HCT116 (cell line): ENCODE measurements around the gene MAGEE2. TPM values are rescaled to one million over a fixed set of nuclear protein-coding genes. Genes with fewer than 3 reads are reported as not detected.

ENCODE experiments used
- ATAC-seq: fragments of 200-7000 bp; cut with Tn5 transposase; 2 replicates; pipeline ENCODE4 v1.9.1; 2020; ENCODE audit warnings: mild to moderate bottlenecking, moderate library complexity
- Bru-seq: library from RNA; stranded (reverse); fragments of 400-500 nt; gene quantifications from one replicate; lab custom pipeline; 2021; lab: Mats Ljungman, UMichigan
- BruChase-seq, 2 experiments: library from RNA; stranded (reverse); fragments of 400-500 nt; gene quantifications; one replicate each; lab custom pipeline; 2021; lab: Mats Ljungman, UMichigan
- BruUV-seq: library from RNA; stranded (reverse); fragments of 400-500 nt; replicated peaks from 2 replicates; lab custom pipeline; 2021; lab: Mats Ljungman, UMichigan
- CTCF ChIA-PET: fragments of 300-600 bp; sonication (Branson Sonifier 250); formaldehyde crosslinking; loops from one replicate; lab custom pipeline; 2021; ENCODE audit warnings: antibody characterized with exemption; lab: Charles Lee
- POLR2A ChIA-PET: fragments of 300-600, 350-600 bp; sonication (Branson Sonifier 250); formaldehyde crosslinking; loops from one replicate; lab custom pipeline; 2021; ENCODE audit warnings: antibody characterized with exemption; lab: Charles Lee
- RAD21 ChIA-PET, 2 experiments: fragments of 300-600 bp; sonication (Branson Sonifier 250); formaldehyde crosslinking; loops; one replicate each; lab custom pipeline; 2023; ENCODE audit warnings: low total read pairs in 2 of 2; ENCODE audit not compliant: uncharacterized antibody in 2 of 2, unreplicated experiment in 2 of 2, low non-redundant PET in 1 of 2; lab: Charles Lee
- DNase-seq: peaks from one replicate; pipeline ENCODE4 v3.0.0-alpha.2; 2010; ENCODE audit warnings: low read depth, low spot score
- H2AFZ ChIP-seq: fragments of 200-600 bp; shearing (Covaris generic), sonication (generic); 2 replicates; pipeline ENCODE4 v1.6.1; 2017; ENCODE audit warnings: low read depth, mixed run types, mixed read lengths, antibody characterized with exemption, low read length; ENCODE audit not compliant: poor library complexity, severe bottlenecking
- H3K27ac ChIP-seq: 2 replicates; pipeline ENCODE4 v1.5.1; 2012; ENCODE audit warnings: low read depth, low read length
- H3K27me3 ChIP-seq: fragments of 200-600 bp; sonication (generic); 2 replicates; pipeline ENCODE4 v1.6.1; 2016; ENCODE audit warnings: mixed run types, low read length, mixed read lengths; ENCODE audit not compliant: insufficient read depth
- H3K36me3 ChIP-seq, 2 experiments: fragments of 200-500 bp in 1 of 2; fragments of 200-600 bp in 1 of 2; sonication (Bioruptor generic) in 1 of 2; sonication (generic) in 1 of 2; 2 replicates each; pipeline versions ENCODE4 v1.5.1 to v1.6.1; 2014 to 2016; ENCODE audit warnings: low read length in 2 of 2, inconsistent platforms in 1 of 2, mixed read lengths in 1 of 2, mixed run types in 1 of 2; ENCODE audit not compliant: insufficient read depth in 2 of 2, control insufficient read depth in 1 of 2
- H3K4me1 ChIP-seq, 2 experiments: fragments of 200-600 bp in 1 of 2; sonication (generic) in 1 of 2; 2 replicates each; pipeline versions ENCODE4 v1.5.1 to v1.6.1; 2012 to 2017; ENCODE audit warnings: low read length in 2 of 2, inconsistent platforms in 1 of 2, mild to moderate bottlenecking in 1 of 2, mixed read lengths in 1 of 2, mixed run types in 1 of 2, moderate library complexity in 1 of 2; ENCODE audit not compliant: insufficient read depth in 2 of 2, control insufficient read depth in 1 of 2
- H3K4me2 ChIP-seq: fragments of 200-600 bp; sonication (generic); 2 replicates; pipeline ENCODE4 v1.6.1; 2017; ENCODE audit warnings: mixed run types, low read length, mixed read lengths
- H3K4me3 ChIP-seq, 2 experiments: fragments of 200-600 bp in 1 of 2; sonication (generic) in 1 of 2; replicated peaks in 1 of 2; 2 replicates each; pipeline ENCODE4 v1.5.1; 2011 to 2016; ENCODE audit warnings: low read length in 2 of 2, control low read depth in 1 of 2, low read depth in 1 of 2, mild to moderate bottlenecking in 1 of 2, mixed read lengths in 1 of 2, mixed run types in 1 of 2
- H3K79me2 ChIP-seq: fragments of 200-600 bp; sonication (generic); 2 replicates; pipeline ENCODE4 v1.6.1; 2017; ENCODE audit warnings: mild to moderate bottlenecking, mixed run types, low read length, moderate library complexity, mixed read lengths; ENCODE audit not compliant: insufficient read depth
- H3K9ac ChIP-seq: fragments of 200-600 bp; sonication (generic); 2 replicates; pipeline ENCODE4 v1.6.1; 2016; ENCODE audit warnings: low read length, mixed read lengths
- H3K9me2 ChIP-seq: fragments of 200-600 bp; sonication (generic), shearing (Covaris generic); 2 replicates; pipeline ENCODE4 v1.6.1; 2017; ENCODE audit warnings: mixed run types, mild to moderate bottlenecking, moderate library complexity; ENCODE audit not compliant: insufficient read depth
- H3K9me3 ChIP-seq, 2 experiments: fragments of 200-500 bp in 1 of 2; fragments of 200-600 bp in 1 of 2; sonication (Bioruptor generic) in 1 of 2; sonication (generic) in 1 of 2; 2 replicates each; pipeline ENCODE4 v1.6.1; 2014 to 2017; ENCODE audit warnings: low read length in 2 of 2, mixed read lengths in 2 of 2, inconsistent platforms in 1 of 2, low read depth in 1 of 2, mild to moderate bottlenecking in 1 of 2, mixed run types in 1 of 2, moderate library complexity in 1 of 2; ENCODE audit not compliant: control insufficient read depth in 1 of 2, insufficient read depth in 1 of 2
- H4K20me1 ChIP-seq: fragments of 200-600 bp; sonication (generic), shearing (Covaris generic); 2 replicates; pipeline ENCODE4 v1.6.1; 2017; ENCODE audit warnings: mixed run types, mild to moderate bottlenecking, moderate library complexity; ENCODE audit not compliant: insufficient read depth
- ATF3 ChIP-seq: IDR thresholded peaks from 2 replicates; pipeline ENCODE4 v1.6.1; 2012
- CEBPB ChIP-seq: IDR thresholded peaks from 2 replicates; pipeline ENCODE4 v1.6.1; 2012; ENCODE audit warnings: low read depth
- EGR1 ChIP-seq: IDR thresholded peaks from 2 replicates; pipeline ENCODE4 v1.6.1; 2012; ENCODE audit warnings: low read depth
- EZH2 ChIP-seq: fragments of 200-600 bp; sonication (generic); IDR thresholded peaks from 2 replicates; pipeline ENCODE4 v1.6.1; 2017; ENCODE audit warnings: antibody characterized with exemption, mixed run types
- JUND ChIP-seq: IDR thresholded peaks from 2 replicates; pipeline ENCODE4 v1.6.1; 2012
- POLR2A ChIP-seq: IDR thresholded peaks from 2 replicates; pipeline ENCODE4 v1.7.0; 2011; ENCODE audit warnings: borderline replicate concordance; ENCODE audit not compliant: insufficient read depth, insufficient read length; ENCODE audit errors: extremely low read depth
- POLR2AphosphoS5 ChIP-seq: IDR thresholded peaks from 2 replicates; pipeline ENCODE4 v1.6.1; 2011; ENCODE audit warnings: mild to moderate bottlenecking, low read depth, low read length, moderate library complexity
- SIN3A ChIP-seq: IDR thresholded peaks from 2 replicates; pipeline ENCODE4 v1.6.1; 2012; ENCODE audit warnings: low read depth
- SP1 ChIP-seq: IDR thresholded peaks from 2 replicates; pipeline ENCODE4 v1.6.1; 2012; ENCODE audit warnings: low read depth
- SRF ChIP-seq: IDR thresholded peaks from 2 replicates; pipeline ENCODE4 v1.6.1; 2012; ENCODE audit warnings: low read depth
- TCF7L2 ChIP-seq: IDR thresholded peaks from 2 replicates; pipeline ENCODE4 v1.7.0; 2011; ENCODE audit warnings: borderline replicate concordance, inconsistent platforms; ENCODE audit not compliant: insufficient read depth, insufficient read length; ENCODE audit errors: extremely low read depth
- YY1 ChIP-seq: IDR thresholded peaks from 2 replicates; pipeline ENCODE4 v1.6.1; 2011; ENCODE audit warnings: low read length, low read depth, moderate library complexity, mild to moderate bottlenecking; ENCODE audit not compliant: insufficient replicate concordance; ENCODE audit errors: extremely low read depth
- ZNF274 ChIP-seq: fragments of 200-500 bp; sonication (Bioruptor generic); IDR thresholded peaks from 2 replicates; pipeline ENCODE4 v1.6.1; 2014; ENCODE audit warnings: mild to moderate bottlenecking, low read depth, low read length, inconsistent platforms
- intact Hi-C: fragments of 100-400 bp; cut with micrococcal nuclease; formaldehyde crosslinking; loops from 2 replicates; pipeline ENCODE4 v1.10.0; 2022
- long read RNA-seq: library from polyadenylated mRNA; unstranded; transcript quantifications from one replicate; pipeline ENCODE4 v2.0.0, GENCODE V29; 2021; ENCODE audit not compliant: unreplicated experiment
- polyA plus RNA-seq: library from polyadenylated mRNA; unstranded; fragments of >200 nt; gene quantifications from 2 replicates; pipeline ENCODE4 v1.2.1, GENCODE V29; 2012; ENCODE audit warnings: missing spikeins
- total RNA-seq: library from RNA; stranded (reverse); gene quantifications from one replicate; pipeline ENCODE4 v1.2.1, GENCODE V29; 2021; ENCODE audit not compliant: unreplicated experiment
- TF ChIP-seq, protein P1 (sequence below): IDR thresholded peaks from 2 replicates; pipeline ENCODE4 v1.6.1; 2012
- TF ChIP-seq, protein P2 (sequence below), 3 experiments: fragments of 200-600 bp in 1 of 3; sonication (generic) in 1 of 3; IDR thresholded peaks in 2 of 3; conservative IDR thresholded peaks in 1 of 3; 2 replicates each; pipeline ENCODE4 v1.5.1; 2012 to 2017; ENCODE audit warnings: low read depth in 2 of 3, low read length in 2 of 3, antibody characterized with exemption in 1 of 3, borderline replicate concordance in 1 of 3, control low read depth in 1 of 3, mild to moderate bottlenecking in 1 of 3, mixed read lengths in 1 of 3, mixed run types in 1 of 3, moderate library complexity in 1 of 3; ENCODE audit not compliant: insufficient read depth in 1 of 3

The MAGEE2 gene, protein sequence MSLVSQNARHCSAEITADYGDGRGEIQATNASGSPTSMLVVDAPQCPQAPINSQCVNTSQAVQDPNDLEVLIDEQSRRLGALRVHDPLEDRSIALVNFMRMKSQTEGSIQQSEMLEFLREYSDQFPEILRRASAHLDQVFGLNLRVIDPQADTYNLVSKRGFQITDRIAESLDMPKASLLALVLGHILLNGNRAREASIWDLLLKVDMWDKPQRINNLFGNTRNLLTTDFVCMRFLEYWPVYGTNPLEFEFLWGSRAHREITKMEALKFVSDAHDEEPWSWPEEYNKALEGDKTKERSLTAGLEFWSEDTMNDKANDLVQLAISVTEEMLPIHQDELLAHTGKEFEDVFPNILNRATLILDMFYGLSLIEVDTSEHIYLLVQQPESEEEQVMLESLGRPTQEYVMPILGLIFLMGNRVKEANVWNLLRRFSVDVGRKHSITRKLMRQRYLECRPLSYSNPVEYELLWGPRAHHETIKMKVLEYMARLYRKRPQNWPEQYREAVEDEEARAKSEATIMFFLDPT
- total RNA-seq (not detected), Bru-seq, nascent RNA (not detected), BruChase-seq, experiment 1, labeled RNA remaining after a 6-hour chase (not detected), BruChase-seq, experiment 2, labeled RNA remaining after a 2-hour chase (not detected)
- polyA plus RNA-seq = not detected in 2 replicates
- long read RNA-seq = 0 reads

- intact Hi-C loops = no loop called here
- no peak within 1 kb of the TSS for H3K4me3 ChIP-seq
- H3K4me2 ChIP-seq = no peak within 1 kb of the TSS
- no peaks in the 10 kb centered on the region for H3K9me3 ChIP-seq
- no peaks in the 10 kb centered on the region for H3K27me3 ChIP-seq
- H3K36me3 ChIP-seq = no peaks in the 10 kb centered on the region
- H3K27ac ChIP-seq = no peak within 1 kb of the TSS
- no peaks in the 10 kb centered on the region for H4K20me1 ChIP-seq
- H3K4me1 ChIP-seq = no peaks in the 10 kb centered on the region
- no peaks in the 10 kb centered on the region for H3K79me2 ChIP-seq
- H3K9me2 ChIP-seq = no peaks in the 10 kb centered on the region
- TF ChIP-seq, protein P1, sequence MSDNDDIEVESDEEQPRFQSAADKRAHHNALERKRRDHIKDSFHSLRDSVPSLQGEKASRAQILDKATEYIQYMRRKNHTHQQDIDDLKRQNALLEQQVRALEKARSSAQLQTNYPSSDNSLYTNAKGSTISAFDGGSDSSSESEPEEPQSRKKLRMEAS = no peak
- no peak for TF ChIP-seq EGR1
- TF ChIP-seq POLR2AphosphoS5 = no peak
- TF ChIP-seq SIN3A = no peak
- no peak for TF ChIP-seq TCF7L2
- TF ChIP-seq EZH2 = no peak
- TF ChIP-seq SP1 = no peak
- TF ChIP-seq ZNF274 = no peak
- TF ChIP-seq YY1 = no peak
- no peak for TF ChIP-seq SRF
- TF ChIP-seq JUND = no peak
- TF ChIP-seq, protein P2, sequence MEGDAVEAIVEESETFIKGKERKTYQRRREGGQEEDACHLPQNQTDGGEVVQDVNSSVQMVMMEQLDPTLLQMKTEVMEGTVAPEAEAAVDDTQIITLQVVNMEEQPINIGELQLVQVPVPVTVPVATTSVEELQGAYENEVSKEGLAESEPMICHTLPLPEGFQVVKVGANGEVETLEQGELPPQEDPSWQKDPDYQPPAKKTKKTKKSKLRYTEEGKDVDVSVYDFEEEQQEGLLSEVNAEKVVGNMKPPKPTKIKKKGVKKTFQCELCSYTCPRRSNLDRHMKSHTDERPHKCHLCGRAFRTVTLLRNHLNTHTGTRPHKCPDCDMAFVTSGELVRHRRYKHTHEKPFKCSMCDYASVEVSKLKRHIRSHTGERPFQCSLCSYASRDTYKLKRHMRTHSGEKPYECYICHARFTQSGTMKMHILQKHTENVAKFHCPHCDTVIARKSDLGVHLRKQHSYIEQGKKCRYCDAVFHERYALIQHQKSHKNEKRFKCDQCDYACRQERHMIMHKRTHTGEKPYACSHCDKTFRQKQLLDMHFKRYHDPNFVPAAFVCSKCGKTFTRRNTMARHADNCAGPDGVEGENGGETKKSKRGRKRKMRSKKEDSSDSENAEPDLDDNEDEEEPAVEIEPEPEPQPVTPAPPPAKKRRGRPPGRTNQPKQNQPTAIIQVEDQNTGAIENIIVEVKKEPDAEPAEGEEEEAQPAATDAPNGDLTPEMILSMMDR (IDR thresholded peaks at IDR 0.05 in 2 of 3, conservative IDR thresholded peaks at IDR 0.05 in 1 of 3; ENCODE audit: borderline replicate concordance in 1 of 3, insufficient read depth in 1 of 3, low read depth in 2 of 3, low read length in 2 of 3) = no peak
- TF ChIP-seq CEBPB = no peak
- no peak for TF ChIP-seq ATF3
- TF ChIP-seq POLR2A = no peak
- TF ChIP-seq, all 23 proteins: peak for 0
- Histone ChIP-seq H2AFZ (no peak within 1 kb of the TSS), H3K9ac (no peak within 1 kb of the TSS)
- no peak for ATAC-seq
- no TSS peak for BruUV-seq
- ChIA-PET POLR2A (no interaction called here), RAD21 (no interaction called here), CTCF (no interaction called here)
- DNase-seq = no peak
These were observed at the start of gene MAGEE2 for GRCh38 chrX:75784680-75785491. MAGEE2 (minus strand) TSS chrX:75785254; CDS start chrX:75785051, 203 bp downstream.
